Measurements from ENCODE around the gene SRBD1.

SRBD1 gene

GRCh38 chr2:45543257-45543656, 67.8 kb downstream of the SRBD1 start:
- DNase-seq, result no peak

GRCh38 chr2:45542013-45542412, 69.1 kb downstream of the SRBD1 start:
- DNase-seq, result no peak

GRCh38 chr2:45541450-45541849, 69.6 kb downstream of the SRBD1 start:
- no peak for DNase-seq

- no peak for DNase-seq
Measured at GRCh38 chr2:45540942-45541341, 70.1 kb downstream of the SRBD1 start.

GRCh38 chr2:45533771-45534170, 77.3 kb downstream of the SRBD1 start:
- no peak for DNase-seq

GRCh38 chr2:45532181-45532580, 78.9 kb downstream of the SRBD1 start:
- DNase-seq, result no peak

- DNase-seq, result no peak
Measured at GRCh38 chr2:45524016-45524415, 87.1 kb downstream of the SRBD1 start.

- no peak for DNase-seq
Measured at GRCh38 chr2:45518546-45518945, 92.5 kb downstream of the SRBD1 start.

GRCh38 chr2:45510701-45511420, 100.2 kb downstream of the SRBD1 start:
- no peak for DNase-seq

- no peak for DNase-seq
Measured at GRCh38 chr2:45506756-45507155, 104.3 kb downstream of the SRBD1 start.

- DNase-seq, result no peak
Measured at GRCh38 chr2:45505138-45505537, 105.9 kb downstream of the SRBD1 start.

GRCh38 chr2:45498661-45499550, 112.2 kb downstream of the SRBD1 start:
- DNase-seq, result no peak

GRCh38 chr2:45497355-45497754, 113.7 kb downstream of the SRBD1 start:
- DNase-seq, result no peak

- DNase-seq, result no peak
Measured at GRCh38 chr2:45496869-45497268, 114.2 kb downstream of the SRBD1 start.

GRCh38 chr2:45494978-45495293, 116.1 kb downstream of the SRBD1 start:
- DNase-seq, result no peak

- DNase-seq, result no peak
Measured at GRCh38 chr2:45494275-45494977, 116.6 kb downstream of the SRBD1 start.

- DNase-seq, result no peak
Measured at GRCh38 chr2:45484965-45485364, 126.1 kb downstream of the SRBD1 start.

- DNase-seq, result no peak
Measured at GRCh38 chr2:45483997-45484396, 127.1 kb downstream of the SRBD1 start.

GRCh38 chr2:45477546-45477945, 133.5 kb downstream of the SRBD1 start:
- DNase-seq, result no peak

- DNase-seq, result no peak
Measured at GRCh38 chr2:45470531-45470930, 140.5 kb downstream of the SRBD1 start.

- DNase-seq, result no peak
Measured at GRCh38 chr2:45469314-45470099, 141.6 kb downstream of the SRBD1 start.

- DNase-seq, result no peak
Measured at GRCh38 chr2:45468279-45468678, 142.8 kb downstream of the SRBD1 start.

GRCh38 chr2:45466053-45466452, 145.0 kb downstream of the SRBD1 start:
- DNase-seq, result no peak
